SK-N-SH (cell line): ENCODE results near the gene DHRSX. TPM values are rescaled to one million over a fixed set of nuclear protein-coding genes. Genes with fewer than 3 reads are reported as not detected.

Experiments used
- CTCF ChIA-PET: fragments of 300-600, 350-600 bp; formaldehyde crosslinking; extraction: SDS; loops from one replicate; lab custom pipeline; 2021; lab: Yijun Ruan, JAX
- POLR2A ChIA-PET: fragments of 350-600 bp; sonication (Branson Sonifier 250); formaldehyde crosslinking; extraction: SDS; loops from one replicate; lab custom pipeline; 2020; ENCODE audit warnings: antibody characterized with exemption, inconsistent platforms; lab: Yijun Ruan, JAX
- DNase-seq: peaks from one replicate; pipeline ENCODE4 v3.0.0; 2012
- H2AFZ ChIP-seq: fragments of 200-600 bp; sonication (generic); 2 replicates; pipeline ENCODE4 v1.8.1; 2016; ENCODE audit warnings: antibody characterized with exemption, mild to moderate bottlenecking, low read depth
- H3F3A ChIP-seq: fragments of 200-600 bp; sonication (generic); replicated peaks from 2 replicates; pipeline ENCODE3; 2016; ENCODE audit warnings: antibody characterized with exemption, mild to moderate bottlenecking; ENCODE audit not compliant: insufficient read depth
- H3K27ac ChIP-seq, 2 experiments: fragments of 200-500 bp in 1 of 2; fragments of 200-600 bp in 1 of 2; sonication (Bioruptor generic) in 1 of 2; sonication (generic), shearing (Covaris generic) in 1 of 2; 2 replicates each; pipeline versions ENCODE4 v1.5.1 to v1.6.1; 2014 to 2016; ENCODE audit warnings: low read depth in 2 of 2, inconsistent platforms in 1 of 2, low read length in 1 of 2, mild to moderate bottlenecking in 1 of 2, mixed read lengths in 1 of 2
- H3K27me3 ChIP-seq: fragments of 200-600 bp; sonication (generic), shearing (Covaris generic); 2 replicates; pipeline ENCODE4 v1.6.1; 2016; ENCODE audit warnings: mixed run types; ENCODE audit not compliant: insufficient read depth
- H3K36me3 ChIP-seq, 2 experiments: fragments of 200-500 bp in 1 of 2; fragments of 200-600 bp in 1 of 2; sonication (Bioruptor generic) in 1 of 2; sonication (generic) in 1 of 2; replicated peaks in 1 of 2; 2 replicates each; pipeline versions ENCODE3 to v1.5.1; 2014 to 2016; ENCODE audit warnings: low read length in 1 of 2, mild to moderate bottlenecking in 1 of 2; ENCODE audit not compliant: insufficient read depth in 2 of 2, control insufficient read depth in 1 of 2
- H3K4me1 ChIP-seq, 2 experiments: fragments of 200-500 bp in 1 of 2; fragments of 200-600 bp in 1 of 2; sonication (Bioruptor generic) in 1 of 2; sonication (generic), shearing (Covaris generic) in 1 of 2; 2 replicates each; pipeline versions ENCODE4 v1.5.1 to v1.6.1; 2014 to 2016; ENCODE audit warnings: low read depth in 1 of 2, low read length in 1 of 2, mixed run types in 1 of 2; ENCODE audit not compliant: insufficient read depth in 2 of 2, control insufficient read depth in 1 of 2
- H3K4me2 ChIP-seq: fragments of 200-600 bp; sonication (generic), shearing (Covaris generic); 2 replicates; pipeline ENCODE4 v1.6.1; 2017; ENCODE audit warnings: mixed run types
- H3K4me3 ChIP-seq, 2 experiments: fragments of 200-500 bp in 1 of 2; fragments of 200-600 bp in 1 of 2; sonication (Bioruptor generic) in 1 of 2; sonication (generic), shearing (Covaris generic) in 1 of 2; 2 replicates each; pipeline versions ENCODE4 v1.5.1 to v1.8.1; 2014 to 2016; ENCODE audit warnings: low read depth in 2 of 2, inconsistent platforms in 1 of 2, low read length in 1 of 2, mild to moderate bottlenecking in 1 of 2, mixed read lengths in 1 of 2, moderate library complexity in 1 of 2
- H3K79me2 ChIP-seq: fragments of 200-600 bp; sonication (generic); 2 replicates; pipeline ENCODE4 v1.8.1; 2017; ENCODE audit warnings: mild to moderate bottlenecking; ENCODE audit not compliant: insufficient read depth
- H3K9ac ChIP-seq: fragments of 200-600 bp; sonication (generic); 2 replicates; pipeline ENCODE4 v1.6.1; 2017; ENCODE audit warnings: mixed run types
- H3K9me2 ChIP-seq: fragments of 200-600 bp; sonication (generic); 2 replicates; pipeline ENCODE4 v1.6.1; 2017; ENCODE audit warnings: mixed run types
- H3K9me3 ChIP-seq: fragments of 200-600 bp; sonication (generic); 2 replicates; pipeline ENCODE4 v1.6.1; 2017; ENCODE audit warnings: mixed run types, mild to moderate bottlenecking, moderate library complexity
- H4K20me1 ChIP-seq: fragments of 200-600 bp; sonication (generic); 2 replicates; pipeline ENCODE4 v1.6.1; 2017; ENCODE audit warnings: mild to moderate bottlenecking, mixed run types; ENCODE audit not compliant: insufficient read depth
- CHD2 ChIP-seq: fragments of 150-350 bp; IDR thresholded peaks from 2 replicates; pipeline ENCODE4 v1.6.1; 2018; ENCODE audit warnings: low read length; ENCODE audit not compliant: partially characterized antibody
- ELF1 ChIP-seq: IDR thresholded peaks from 2 replicates; pipeline ENCODE4 v1.4.0; 2012
- FOXJ3 ChIP-seq: sonication (generic); formaldehyde crosslinking; IDR thresholded peaks from 2 replicates; pipeline ENCODE4 v1.5.1; 2020; ENCODE audit warnings: mild to moderate bottlenecking, missing genetic modification reagents
- FOXM1 ChIP-seq: IDR thresholded peaks from 2 replicates; pipeline ENCODE4 v1.4.0; 2012; ENCODE audit warnings: low read depth, mild to moderate bottlenecking
- MEF2A ChIP-seq: IDR thresholded peaks from 2 replicates; pipeline ENCODE4 v1.4.0; 2012; ENCODE audit warnings: low read depth, borderline replicate concordance
- NFIC ChIP-seq: IDR thresholded peaks from 2 replicates; pipeline ENCODE4 v1.4.0; 2012; ENCODE audit warnings: borderline replicate concordance
- RCOR1 ChIP-seq: fragments of 150-350 bp; IDR thresholded peaks from 2 replicates; pipeline ENCODE4 v1.6.1; 2017; ENCODE audit warnings: antibody characterized with exemption, low read length
- TEAD4 ChIP-seq: IDR thresholded peaks from 2 replicates; pipeline ENCODE4 v1.4.0; 2012; ENCODE audit warnings: mild to moderate bottlenecking, borderline replicate concordance; ENCODE audit not compliant: insufficient read depth
- YY1 ChIP-seq: IDR thresholded peaks from 2 replicates; pipeline ENCODE4 v1.4.0; 2012; ENCODE audit warnings: low read depth, mild to moderate bottlenecking
- WGBS: methylation state at CpG from one replicate; pipeline ENCODE4 v1.1.6; 2017; ENCODE audit warnings: low lambda C conversion rate; 5-methylcytosine and 5-hydroxymethylcytosine counted together
- polyA plus RNA-seq, 3 experiments: library from polyadenylated mRNA; depleted of rRNA; stranded (reverse); fragments of >200 nt; gene quantifications; 2 replicates each; pipeline ENCODE4 v1.2.3, GENCODE V29; 2012
- TF ChIP-seq, protein P1 (sequence below): IDR thresholded peaks from 2 replicates; pipeline ENCODE4 v1.6.1; 2012; ENCODE audit warnings: mild to moderate bottlenecking, low read depth, low read length, moderate library complexity
- TF ChIP-seq, protein P2 (sequence below): fragments of 200-600 bp; sonication (generic); IDR thresholded peaks from 2 replicates; pipeline ENCODE4 v1.6.1; 2017; ENCODE audit warnings: antibody characterized with exemption, mild to moderate bottlenecking, moderate library complexity
- TF ChIP-seq, protein P3 (sequence below): IDR thresholded peaks from 2 replicates; pipeline ENCODE4 v1.4.0; 2012; ENCODE audit warnings: low read depth, borderline replicate concordance
- TF ChIP-seq, protein P4 (sequence below): IDR thresholded peaks from 2 replicates; pipeline ENCODE4 v1.4.0; 2012; ENCODE audit warnings: low read depth
- TF ChIP-seq, protein P5 (sequence below): fragments of 150-350 bp; IDR thresholded peaks from 2 replicates; pipeline ENCODE4 v1.6.1; 2017; ENCODE audit warnings: antibody characterized with exemption, low read length, low read depth, borderline replicate concordance

DHRSX gene
- polyA plus RNA-seq, 1 of the 3 experiments (the other 2 are of a cell fraction): 34.3 TPM

DNA sequence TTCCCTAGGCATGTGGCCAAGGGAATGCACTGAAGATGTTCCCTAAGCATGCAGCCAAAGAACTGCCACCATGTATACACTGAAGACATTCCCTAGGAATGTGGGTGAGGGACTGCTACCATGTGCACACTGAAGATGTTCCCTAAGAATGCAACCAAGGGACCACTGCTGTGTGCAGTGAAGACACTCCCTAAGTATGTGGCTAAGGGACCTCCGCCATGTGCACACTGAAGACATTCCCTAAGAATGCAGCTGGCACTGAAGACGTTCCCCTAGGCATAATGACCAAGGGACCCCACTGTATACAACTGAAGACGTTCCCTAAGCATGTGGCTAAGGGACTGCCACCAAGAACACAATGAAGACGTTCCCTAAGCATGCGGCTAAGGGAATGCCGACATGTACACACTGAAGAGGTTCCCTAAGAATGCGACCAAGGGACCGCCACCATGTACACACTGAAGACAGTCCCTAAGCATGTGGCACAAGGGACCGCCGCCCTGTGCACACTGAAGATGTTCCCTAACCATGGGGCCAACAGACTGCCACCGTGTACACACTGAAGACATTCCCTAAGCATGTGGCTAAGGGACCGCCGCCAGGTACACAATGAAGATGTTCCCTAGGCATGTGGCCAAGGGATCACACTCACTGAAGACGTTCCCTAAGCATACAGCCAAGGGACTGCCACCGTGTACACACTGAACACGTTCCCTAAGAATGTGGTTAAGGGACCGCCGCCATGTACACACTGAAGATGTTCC is 25.6 kb downstream of the DHRSX start:
- no peak overlapping the region for H3K27ac ChIP-seq
- H3K27me3 ChIP-seq: no peaks in the 10 kb centered on the region
- H3K79me2 ChIP-seq: peaks cover 39% of the 10 kb centered on the region; the same call in 1 of the 2 replicates
- CTCF ChIA-PET: no interaction called here
- no peak overlapping the region for H2AFZ ChIP-seq
- TF ChIP-seq TEAD4 (no peak), RCOR1 (no peak), NFIC (no peak), FOXJ3 (no peak), CHD2 (no peak), YY1 (no peak), MEF2A (no peak), ELF1 (no peak), FOXM1 (no peak)
- TF ChIP-seq, protein P1, sequence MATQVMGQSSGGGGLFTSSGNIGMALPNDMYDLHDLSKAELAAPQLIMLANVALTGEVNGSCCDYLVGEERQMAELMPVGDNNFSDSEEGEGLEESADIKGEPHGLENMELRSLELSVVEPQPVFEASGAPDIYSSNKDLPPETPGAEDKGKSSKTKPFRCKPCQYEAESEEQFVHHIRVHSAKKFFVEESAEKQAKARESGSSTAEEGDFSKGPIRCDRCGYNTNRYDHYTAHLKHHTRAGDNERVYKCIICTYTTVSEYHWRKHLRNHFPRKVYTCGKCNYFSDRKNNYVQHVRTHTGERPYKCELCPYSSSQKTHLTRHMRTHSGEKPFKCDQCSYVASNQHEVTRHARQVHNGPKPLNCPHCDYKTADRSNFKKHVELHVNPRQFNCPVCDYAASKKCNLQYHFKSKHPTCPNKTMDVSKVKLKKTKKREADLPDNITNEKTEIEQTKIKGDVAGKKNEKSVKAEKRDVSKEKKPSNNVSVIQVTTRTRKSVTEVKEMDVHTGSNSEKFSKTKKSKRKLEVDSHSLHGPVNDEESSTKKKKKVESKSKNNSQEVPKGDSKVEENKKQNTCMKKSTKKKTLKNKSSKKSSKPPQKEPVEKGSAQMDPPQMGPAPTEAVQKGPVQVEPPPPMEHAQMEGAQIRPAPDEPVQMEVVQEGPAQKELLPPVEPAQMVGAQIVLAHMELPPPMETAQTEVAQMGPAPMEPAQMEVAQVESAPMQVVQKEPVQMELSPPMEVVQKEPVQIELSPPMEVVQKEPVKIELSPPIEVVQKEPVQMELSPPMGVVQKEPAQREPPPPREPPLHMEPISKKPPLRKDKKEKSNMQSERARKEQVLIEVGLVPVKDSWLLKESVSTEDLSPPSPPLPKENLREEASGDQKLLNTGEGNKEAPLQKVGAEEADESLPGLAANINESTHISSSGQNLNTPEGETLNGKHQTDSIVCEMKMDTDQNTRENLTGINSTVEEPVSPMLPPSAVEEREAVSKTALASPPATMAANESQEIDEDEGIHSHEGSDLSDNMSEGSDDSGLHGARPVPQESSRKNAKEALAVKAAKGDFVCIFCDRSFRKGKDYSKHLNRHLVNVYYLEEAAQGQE: no peak
- TF ChIP-seq, protein P2, sequence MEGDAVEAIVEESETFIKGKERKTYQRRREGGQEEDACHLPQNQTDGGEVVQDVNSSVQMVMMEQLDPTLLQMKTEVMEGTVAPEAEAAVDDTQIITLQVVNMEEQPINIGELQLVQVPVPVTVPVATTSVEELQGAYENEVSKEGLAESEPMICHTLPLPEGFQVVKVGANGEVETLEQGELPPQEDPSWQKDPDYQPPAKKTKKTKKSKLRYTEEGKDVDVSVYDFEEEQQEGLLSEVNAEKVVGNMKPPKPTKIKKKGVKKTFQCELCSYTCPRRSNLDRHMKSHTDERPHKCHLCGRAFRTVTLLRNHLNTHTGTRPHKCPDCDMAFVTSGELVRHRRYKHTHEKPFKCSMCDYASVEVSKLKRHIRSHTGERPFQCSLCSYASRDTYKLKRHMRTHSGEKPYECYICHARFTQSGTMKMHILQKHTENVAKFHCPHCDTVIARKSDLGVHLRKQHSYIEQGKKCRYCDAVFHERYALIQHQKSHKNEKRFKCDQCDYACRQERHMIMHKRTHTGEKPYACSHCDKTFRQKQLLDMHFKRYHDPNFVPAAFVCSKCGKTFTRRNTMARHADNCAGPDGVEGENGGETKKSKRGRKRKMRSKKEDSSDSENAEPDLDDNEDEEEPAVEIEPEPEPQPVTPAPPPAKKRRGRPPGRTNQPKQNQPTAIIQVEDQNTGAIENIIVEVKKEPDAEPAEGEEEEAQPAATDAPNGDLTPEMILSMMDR: no peak
- TF ChIP-seq, protein P3, sequence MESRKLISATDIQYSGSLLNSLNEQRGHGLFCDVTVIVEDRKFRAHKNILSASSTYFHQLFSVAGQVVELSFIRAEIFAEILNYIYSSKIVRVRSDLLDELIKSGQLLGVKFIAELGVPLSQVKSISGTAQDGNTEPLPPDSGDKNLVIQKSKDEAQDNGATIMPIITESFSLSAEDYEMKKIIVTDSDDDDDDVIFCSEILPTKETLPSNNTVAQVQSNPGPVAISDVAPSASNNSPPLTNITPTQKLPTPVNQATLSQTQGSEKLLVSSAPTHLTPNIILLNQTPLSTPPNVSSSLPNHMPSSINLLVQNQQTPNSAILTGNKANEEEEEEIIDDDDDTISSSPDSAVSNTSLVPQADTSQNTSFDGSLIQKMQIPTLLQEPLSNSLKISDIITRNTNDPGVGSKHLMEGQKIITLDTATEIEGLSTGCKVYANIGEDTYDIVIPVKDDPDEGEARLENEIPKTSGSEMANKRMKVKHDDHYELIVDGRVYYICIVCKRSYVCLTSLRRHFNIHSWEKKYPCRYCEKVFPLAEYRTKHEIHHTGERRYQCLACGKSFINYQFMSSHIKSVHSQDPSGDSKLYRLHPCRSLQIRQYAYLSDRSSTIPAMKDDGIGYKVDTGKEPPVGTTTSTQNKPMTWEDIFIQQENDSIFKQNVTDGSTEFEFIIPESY: no peak
- TF ChIP-seq, protein P4, sequence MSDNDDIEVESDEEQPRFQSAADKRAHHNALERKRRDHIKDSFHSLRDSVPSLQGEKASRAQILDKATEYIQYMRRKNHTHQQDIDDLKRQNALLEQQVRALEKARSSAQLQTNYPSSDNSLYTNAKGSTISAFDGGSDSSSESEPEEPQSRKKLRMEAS: no peak
- TF ChIP-seq, protein P5, sequence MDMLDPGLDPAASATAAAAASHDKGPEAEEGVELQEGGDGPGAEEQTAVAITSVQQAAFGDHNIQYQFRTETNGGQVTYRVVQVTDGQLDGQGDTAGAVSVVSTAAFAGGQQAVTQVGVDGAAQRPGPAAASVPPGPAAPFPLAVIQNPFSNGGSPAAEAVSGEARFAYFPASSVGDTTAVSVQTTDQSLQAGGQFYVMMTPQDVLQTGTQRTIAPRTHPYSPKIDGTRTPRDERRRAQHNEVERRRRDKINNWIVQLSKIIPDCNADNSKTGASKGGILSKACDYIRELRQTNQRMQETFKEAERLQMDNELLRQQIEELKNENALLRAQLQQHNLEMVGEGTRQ: no peak
- TF ChIP-seq, all 33 proteins: peak for 0
- WGBS: 91% methylated on average over 17 of the region's 18 CpGs
- Histone ChIP-seq H3K4me1 (no peaks in the 10 kb centered on the region), H3K36me3 (peaks cover 0 to 2% of the 10 kb centered on the region in 2 experiments), H3K9me3 (no peaks in the 10 kb centered on the region), H3K9ac (no peak overlapping the region), H4K20me1 (peaks cover 5% of the 10 kb centered on the region; the same call in 1 of the 2 replicates), H3K9me2 (no peaks in the 10 kb centered on the region), H3F3A (no peaks in the 10 kb centered on the region), H3K4me3 (no peak overlapping the region), H3K4me2 (no peak overlapping the region)
- DNase-seq: no peak
- POLR2A ChIA-PET: no interaction called here
